K562 (cell line): ENCODE results near the gene BPTF. TPM values are rescaled to one million over a fixed set of nuclear protein-coding genes. Genes with fewer than 3 reads are reported as not detected.

Source experiments
- E2F3 ChIP-seq: fragments of 250-450 bp; sonication (Bioruptor Pico); IDR thresholded peaks from 2 replicates; pipeline ENCODE4 v1.4.0; 2020; ENCODE audit warnings: mild to moderate bottlenecking
- ILF3 ChIP-seq: fragments of 450-650 bp; IDR thresholded peaks from 2 replicates; pipeline ENCODE4 v1.6.1; 2018; ENCODE audit warnings: antibody characterized with exemption, mild to moderate bottlenecking, moderate library complexity, borderline replicate concordance
- JUND ChIP-seq, 2 experiments: IDR thresholded peaks; 2 replicates in 1 of 2; 3 replicates in 1 of 2; pipeline ENCODE4 v1.6.1; 2011; ENCODE audit warnings: borderline replicate concordance in 2 of 2, low read depth in 2 of 2, low read length in 2 of 2, improper control_type of control experiment in 1 of 2, missing biosample characterization in 1 of 2, missing genetic modification characterization in 1 of 2, missing genetic modification reagents in 1 of 2
- MYNN ChIP-seq, 2 experiments: sonication (generic); formaldehyde crosslinking in 1 of 2; IDR thresholded peaks; 2 replicates each; pipeline versions ENCODE4 v1.5.0 to v1.6.1; 2016 to 2020; ENCODE audit warnings: antibody characterized with exemption in 1 of 2, missing genetic modification reagents in 1 of 2
- NCOA4 ChIP-seq: fragments of 450-650 bp; IDR thresholded peaks from 2 replicates; pipeline ENCODE4 v1.6.1; 2018; ENCODE audit warnings: mild to moderate bottlenecking; ENCODE audit not compliant: partially characterized antibody
- PHF8 ChIP-seq: fragments of 200-600 bp; sonication (generic); IDR thresholded peaks from 2 replicates; pipeline ENCODE4 v1.6.1; 2012; ENCODE audit warnings: mixed run types, mild to moderate bottlenecking, inconsistent platforms, low read length, moderate library complexity, borderline replicate concordance
- RB1 ChIP-seq: fragments of 450-650 bp; IDR thresholded peaks from 2 replicates; pipeline ENCODE4 v1.6.1; 2017; ENCODE audit warnings: low read depth, mild to moderate bottlenecking
- TAF7 ChIP-seq: fragments of 450-650 bp; IDR thresholded peaks from 2 replicates; pipeline ENCODE4 v1.6.1; 2016; ENCODE audit warnings: missing genetic modification characterization, missing compliant biosample characterization
- ZC3H11A ChIP-seq: IDR thresholded peaks from 2 replicates; pipeline ENCODE4 v1.6.1; 2012; ENCODE audit warnings: low read depth, low read length, improper control_type of control experiment
- ZFP1 ChIP-seq: fragments of 450-650 bp; formaldehyde crosslinking; IDR thresholded peaks from 2 replicates; pipeline ENCODE4 v1.4.0; 2020; ENCODE audit warnings: mild to moderate bottlenecking, mixed read lengths
- ZNF143 ChIP-seq: sonication (generic); formaldehyde crosslinking; IDR thresholded peaks from 2 replicates; pipeline ENCODE4 v1.9.0; 2022; ENCODE audit warnings: mild to moderate bottlenecking, missing genetic modification reagents
- ZNF282 ChIP-seq: sonication (generic); formaldehyde crosslinking; IDR thresholded peaks from 2 replicates; pipeline ENCODE4 v1.8.1; 2023; ENCODE audit warnings: missing genetic modification reagents
- polyA plus RNA-seq, 8 experiments: library from polyadenylated mRNA; depleted of rRNA in 4 of 8; stranded (reverse) in 5 of 8; unstranded in 3 of 8; fragments of >200 nt; fragmentation: Nextera tagmentation in 2 of 8; fragmentation: Illumina TruSeq in 1 of 8; extraction: Ambion mirVana in 2 of 8; extraction: Trizol in 1 of 8; gene quantifications; 2 replicates each; pipeline versions ENCODE4 v1.2.1 to v1.2.3, GENCODE V29; 2011 to 2014; ENCODE audit warnings: inconsistent platforms in 1 of 8, missing spikeins in 1 of 8
- total RNA-seq, 7 experiments: library from RNA; depleted of rRNA in 6 of 7; stranded (reverse); fragments of >200 nt in 6 of 7; fragmentation: Illumina TruSeq in 2 of 7; extraction: Trizol in 2 of 7; gene quantifications; 2 replicates each; pipeline versions ENCODE4 v1.2.1 to v1.2.3, GENCODE V29; 2011 to 2021; ENCODE audit warnings: low replicate concordance in 1 of 7
- TF ChIP-seq, protein P1 (sequence below): sonication (generic); formaldehyde crosslinking; IDR thresholded peaks from 2 replicates; pipeline ENCODE4 v1.8.0; 2023; ENCODE audit warnings: mild to moderate bottlenecking, missing genetic modification reagents
- TF ChIP-seq, protein P2 (sequence below): sonication (generic); formaldehyde crosslinking; IDR thresholded peaks from 2 replicates; pipeline ENCODE4 v1.8.0; 2022; ENCODE audit warnings: mild to moderate bottlenecking, missing genetic modification reagents, borderline replicate concordance
- TF ChIP-seq, protein P3 (sequence below): fragments of 250-450 bp; sonication (Bioruptor Pico); IDR thresholded peaks from 2 replicates; pipeline ENCODE4 v1.8.0; 2022; ENCODE audit warnings: moderate library complexity, mild to moderate bottlenecking, inconsistent platforms
- TF ChIP-seq, protein P4 (sequence below): fragments of 250-450 bp; sonication (Bioruptor Pico); IDR thresholded peaks from 2 replicates; pipeline ENCODE4 v1.8.0; 2021; ENCODE audit warnings: moderate library complexity, mild to moderate bottlenecking, inconsistent platforms
- TF ChIP-seq, protein P5 (sequence below): fragments of 450-650 bp; IDR thresholded peaks from 2 replicates; pipeline ENCODE4 v1.6.1; 2018; ENCODE audit not compliant: partially characterized antibody

BPTF gene
- total and polyA plus RNA-seq, 9 of the 15 experiments (the other 6 are each of a cell fraction or from before 2014, with no cell fraction given) = 12.5 to 52.1 (median 26.9) TPM

DNA sequence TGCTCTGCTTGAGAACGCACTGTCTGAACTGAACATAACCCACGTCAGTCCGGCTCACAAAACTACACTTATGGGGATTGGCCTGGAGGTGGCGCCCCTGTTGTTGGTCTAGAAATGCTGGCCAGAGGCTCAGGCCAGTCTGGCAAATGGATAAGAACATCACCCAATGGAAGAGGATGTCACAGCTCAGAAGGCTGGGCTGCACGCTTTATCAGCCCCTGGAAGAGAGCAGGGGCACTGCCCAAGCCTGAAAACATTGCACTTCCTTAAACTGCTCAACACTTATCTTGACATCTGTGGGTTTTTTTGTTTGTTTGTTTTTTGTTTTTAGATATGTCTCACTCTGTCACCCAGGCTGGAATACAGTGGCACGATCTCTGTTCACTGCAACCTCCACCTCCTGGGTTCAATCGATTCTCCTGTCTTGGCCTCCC, 24.8 kb upstream of the BPTF start (continued):
- TF ChIP-seq JUND (IDR thresholded peaks at IDR 0.05; ENCODE audit: borderline replicate concordance, low read depth, low read length) (0 out of 2 replicates have a peak, but pooled peaks have one; percentile 20), JUND (tag; IDR thresholded peaks at IDR 0.05; ENCODE audit: borderline replicate concordance, low read depth, low read length) (no peak; the same call in 2 of the 3 replicates), ZC3H11A (no peak), ZNF282 (CRISPR knock-in tag) (no peak), E2F3 (CRISPR knock-in tag) (no peak), MYNN (IDR thresholded peaks at IDR 0.05) (peak; percentile 83), MYNN (CRISPR knock-in tag; IDR thresholded peaks at IDR 0.05) (no peak), ZNF143 (CRISPR knock-in tag) (no peak), RB1 (peak; percentile 23; the same call in 1 of the 2 replicates), ILF3 (no peak), ZFP1 (CRISPR knock-in tag) (no peak), TAF7 (tag) (no peak), PHF8 (no peak), NCOA4 (no peak)
- TF ChIP-seq, protein P1, sequence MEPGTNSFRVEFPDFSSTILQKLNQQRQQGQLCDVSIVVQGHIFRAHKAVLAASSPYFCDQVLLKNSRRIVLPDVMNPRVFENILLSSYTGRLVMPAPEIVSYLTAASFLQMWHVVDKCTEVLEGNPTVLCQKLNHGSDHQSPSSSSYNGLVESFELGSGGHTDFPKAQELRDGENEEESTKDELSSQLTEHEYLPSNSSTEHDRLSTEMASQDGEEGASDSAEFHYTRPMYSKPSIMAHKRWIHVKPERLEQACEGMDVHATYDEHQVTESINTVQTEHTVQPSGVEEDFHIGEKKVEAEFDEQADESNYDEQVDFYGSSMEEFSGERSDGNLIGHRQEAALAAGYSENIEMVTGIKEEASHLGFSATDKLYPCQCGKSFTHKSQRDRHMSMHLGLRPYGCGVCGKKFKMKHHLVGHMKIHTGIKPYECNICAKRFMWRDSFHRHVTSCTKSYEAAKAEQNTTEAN (CRISPR knock-in tag) = no peak
- TF ChIP-seq, protein P2, sequence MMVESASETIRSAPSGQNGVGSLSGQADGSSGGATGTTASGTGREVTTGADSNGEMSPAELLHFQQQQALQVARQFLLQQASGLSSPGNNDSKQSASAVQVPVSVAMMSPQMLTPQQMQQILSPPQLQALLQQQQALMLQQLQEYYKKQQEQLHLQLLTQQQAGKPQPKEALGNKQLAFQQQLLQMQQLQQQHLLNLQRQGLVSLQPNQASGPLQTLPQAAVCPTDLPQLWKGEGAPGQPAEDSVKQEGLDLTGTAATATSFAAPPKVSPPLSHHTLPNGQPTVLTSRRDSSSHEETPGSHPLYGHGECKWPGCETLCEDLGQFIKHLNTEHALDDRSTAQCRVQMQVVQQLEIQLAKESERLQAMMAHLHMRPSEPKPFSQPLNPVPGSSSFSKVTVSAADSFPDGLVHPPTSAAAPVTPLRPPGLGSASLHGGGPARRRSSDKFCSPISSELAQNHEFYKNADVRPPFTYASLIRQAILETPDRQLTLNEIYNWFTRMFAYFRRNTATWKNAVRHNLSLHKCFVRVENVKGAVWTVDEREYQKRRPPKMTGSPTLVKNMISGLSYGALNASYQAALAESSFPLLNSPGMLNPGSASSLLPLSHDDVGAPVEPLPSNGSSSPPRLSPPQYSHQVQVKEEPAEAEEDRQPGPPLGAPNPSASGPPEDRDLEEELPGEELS = no peak
- TF ChIP-seq, protein P3, sequence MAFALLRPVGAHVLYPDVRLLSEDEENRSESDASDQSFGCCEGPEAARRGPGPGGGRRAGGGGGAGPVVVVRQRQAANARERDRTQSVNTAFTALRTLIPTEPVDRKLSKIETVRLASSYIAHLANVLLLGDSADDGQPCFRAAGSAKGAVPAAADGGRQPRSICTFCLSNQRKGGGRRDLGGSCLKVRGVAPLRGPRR = no peak
- TF ChIP-seq, protein P4, sequence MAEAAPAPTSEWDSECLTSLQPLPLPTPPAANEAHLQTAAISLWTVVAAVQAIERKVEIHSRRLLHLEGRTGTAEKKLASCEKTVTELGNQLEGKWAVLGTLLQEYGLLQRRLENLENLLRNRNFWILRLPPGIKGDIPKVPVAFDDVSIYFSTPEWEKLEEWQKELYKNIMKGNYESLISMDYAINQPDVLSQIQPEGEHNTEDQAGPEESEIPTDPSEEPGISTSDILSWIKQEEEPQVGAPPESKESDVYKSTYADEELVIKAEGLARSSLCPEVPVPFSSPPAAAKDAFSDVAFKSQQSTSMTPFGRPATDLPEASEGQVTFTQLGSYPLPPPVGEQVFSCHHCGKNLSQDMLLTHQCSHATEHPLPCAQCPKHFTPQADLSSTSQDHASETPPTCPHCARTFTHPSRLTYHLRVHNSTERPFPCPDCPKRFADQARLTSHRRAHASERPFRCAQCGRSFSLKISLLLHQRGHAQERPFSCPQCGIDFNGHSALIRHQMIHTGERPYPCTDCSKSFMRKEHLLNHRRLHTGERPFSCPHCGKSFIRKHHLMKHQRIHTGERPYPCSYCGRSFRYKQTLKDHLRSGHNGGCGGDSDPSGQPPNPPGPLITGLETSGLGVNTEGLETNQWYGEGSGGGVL = no peak
- TF ChIP-seq, protein P5, sequence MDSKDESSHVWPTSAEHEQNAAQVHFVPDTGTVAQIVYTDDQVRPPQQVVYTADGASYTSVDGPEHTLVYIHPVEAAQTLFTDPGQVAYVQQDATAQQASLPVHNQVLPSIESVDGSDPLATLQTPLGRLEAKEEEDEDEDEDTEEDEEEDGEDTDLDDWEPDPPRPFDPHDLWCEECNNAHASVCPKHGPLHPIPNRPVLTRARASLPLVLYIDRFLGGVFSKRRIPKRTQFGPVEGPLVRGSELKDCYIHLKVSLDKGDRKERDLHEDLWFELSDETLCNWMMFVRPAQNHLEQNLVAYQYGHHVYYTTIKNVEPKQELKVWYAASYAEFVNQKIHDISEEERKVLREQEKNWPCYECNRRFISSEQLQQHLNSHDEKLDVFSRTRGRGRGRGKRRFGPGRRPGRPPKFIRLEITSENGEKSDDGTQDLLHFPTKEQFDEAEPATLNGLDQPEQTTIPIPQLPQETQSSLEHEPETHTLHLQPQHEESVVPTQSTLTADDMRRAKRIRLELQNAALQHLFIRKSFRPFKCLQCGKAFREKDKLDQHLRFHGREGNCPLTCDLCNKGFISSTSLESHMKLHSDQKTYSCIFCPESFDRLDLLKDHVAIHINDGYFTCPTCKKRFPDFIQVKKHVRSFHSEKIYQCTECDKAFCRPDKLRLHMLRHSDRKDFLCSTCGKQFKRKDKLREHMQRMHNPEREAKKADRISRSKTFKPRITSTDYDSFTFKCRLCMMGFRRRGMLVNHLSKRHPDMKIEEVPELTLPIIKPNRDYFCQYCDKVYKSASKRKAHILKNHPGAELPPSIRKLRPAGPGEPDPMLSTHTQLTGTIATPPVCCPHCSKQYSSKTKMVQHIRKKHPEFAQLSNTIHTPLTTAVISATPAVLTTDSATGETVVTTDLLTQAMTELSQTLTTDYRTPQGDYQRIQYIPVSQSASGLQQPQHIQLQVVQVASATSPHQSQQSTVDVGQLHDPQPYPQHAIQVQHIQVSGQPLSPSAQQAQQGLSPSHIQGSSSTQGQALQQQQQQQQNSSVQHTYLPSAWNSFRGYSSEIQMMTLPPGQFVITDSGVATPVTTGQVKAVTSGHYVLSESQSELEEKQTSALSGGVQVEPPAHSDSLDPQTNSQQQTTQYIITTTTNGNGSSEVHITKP = no peak
